ENCODE data around the gene RAMP1. TPM values are rescaled to one million over a fixed set of nuclear protein-coding genes. Genes with fewer than 3 reads are reported as not detected.

RAMP1 gene
- total RNA-seq, 1 donor from 2014 or later = 2.2 TPM

GRCh38 chr2:237955640-237956401 lies 96.4 kb downstream of the RAMP1 start:
- peak; percentile 23 for ATAC-seq

- ATAC-seq = peak; percentile 9
Observed at GRCh38 chr2:237956402-237956736, 96.9 kb downstream of the RAMP1 start.

- no peak for ATAC-seq
Observed at GRCh38 chr2:237961637-237962036, 102.2 kb downstream of the RAMP1 start.

Other genes starting within 250 kb of the RAMP1 start
- gene LRRFIP1, start 232.0 kb upstream of the RAMP1 start, total RNA-seq = 103 TPM
- gene RBM44, start 60.8 kb upstream of the RAMP1 start, total RNA-seq = 0.36 TPM
- 58.2 TPM for gene UBE2F, start 107.4 kb downstream of the RAMP1 start, total RNA-seq
- gene SCLY, start 201.4 kb downstream of the RAMP1 start, total RNA-seq = 8.9 TPM
- 0.40 TPM for gene ESPNL, start 240.7 kb downstream of the RAMP1 start, total RNA-seq